KMS-11 (cell line): ENCODE results near the gene UBR2.
A peak's percentile ranks its signal among the peaks of the same experiment; 100 is the strongest.

Source experiments
- H2AFZ ChIP-seq: fragments of 200-600 bp; sonication (generic); 2 replicates; pipeline ENCODE4 v1.6.1; 2016; ENCODE audit warnings: antibody characterized with exemption, mixed run types, low read depth
- H3K27ac ChIP-seq: fragments of 200-600 bp; sonication (generic); 2 replicates; pipeline ENCODE4 v1.6.1; 2016; ENCODE audit warnings: mild to moderate bottlenecking, mixed run types
- H3K27me3 ChIP-seq: fragments of 200-600 bp; sonication (generic); 2 replicates; pipeline ENCODE4 v1.6.1; 2017; ENCODE audit warnings: mild to moderate bottlenecking, low read depth, mixed run types, moderate library complexity; ENCODE audit not compliant: insufficient read depth
- H3K36me3 ChIP-seq: fragments of 200-600 bp; sonication (generic); 2 replicates; pipeline ENCODE4 v1.6.1; 2017; ENCODE audit warnings: mild to moderate bottlenecking, mixed run types; ENCODE audit not compliant: insufficient read depth
- H3K4me1 ChIP-seq: fragments of 200-600 bp; sonication (generic); 2 replicates; pipeline ENCODE4 v1.6.1; 2016; ENCODE audit warnings: mild to moderate bottlenecking, low read depth, mixed run types; ENCODE audit not compliant: poor library complexity, severe bottlenecking
- H3K4me2 ChIP-seq: fragments of 200-600 bp; sonication (generic); 2 replicates; pipeline ENCODE4 v1.7.0; 2016; ENCODE audit warnings: mild to moderate bottlenecking, mixed run types
- H3K4me3 ChIP-seq: fragments of 200-600 bp; sonication (generic); IDR thresholded peaks from 2 replicates; pipeline ENCODE4 v1.6.1; 2017; ENCODE audit warnings: low read depth, low read length, mixed read lengths; ENCODE audit not compliant: insufficient read depth
- H3K79me2 ChIP-seq: fragments of 200-600 bp; sonication (generic); 2 replicates; pipeline ENCODE4 v1.6.1; 2016; ENCODE audit warnings: low read depth, mixed run types; ENCODE audit not compliant: insufficient read depth
- H3K9ac ChIP-seq: fragments of 200-600 bp; sonication (generic); 2 replicates; pipeline ENCODE4 v1.6.1; 2016; ENCODE audit warnings: mild to moderate bottlenecking, mixed run types
- H4K20me1 ChIP-seq: fragments of 200-600 bp; sonication (generic); 2 replicates; pipeline ENCODE4 v1.6.1; 2016; ENCODE audit warnings: mild to moderate bottlenecking, mixed run types; ENCODE audit not compliant: insufficient read depth
- TF ChIP-seq, protein P1 (sequence below): fragments of 200-600 bp; sonication (generic); conservative IDR thresholded peaks from 2 replicates; pipeline ENCODE4 v1.6.1; 2017; ENCODE audit warnings: low read depth, mild to moderate bottlenecking, antibody characterized with exemption, low read length, moderate library complexity, mixed read lengths

UBR2 gene

GRCh38 chr6:42724825-42725224 is 161.0 kb downstream of the UBR2 start:
- Histone ChIP-seq H3K4me1 (peaks cover 8% of the 10 kb centered on the region), H3K79me2 (no peaks in the 10 kb centered on the region), H3K27ac (no peak overlapping the region), H3K9ac (no peak overlapping the region), H4K20me1 (no peaks in the 10 kb centered on the region), H2AFZ (no peak overlapping the region), H3K4me2 (no peak overlapping the region), H3K36me3 (no peaks in the 10 kb centered on the region), H3K4me3 (no peak overlapping the region), H3K27me3 (no peaks in the 10 kb centered on the region)
- TF ChIP-seq, protein P1, sequence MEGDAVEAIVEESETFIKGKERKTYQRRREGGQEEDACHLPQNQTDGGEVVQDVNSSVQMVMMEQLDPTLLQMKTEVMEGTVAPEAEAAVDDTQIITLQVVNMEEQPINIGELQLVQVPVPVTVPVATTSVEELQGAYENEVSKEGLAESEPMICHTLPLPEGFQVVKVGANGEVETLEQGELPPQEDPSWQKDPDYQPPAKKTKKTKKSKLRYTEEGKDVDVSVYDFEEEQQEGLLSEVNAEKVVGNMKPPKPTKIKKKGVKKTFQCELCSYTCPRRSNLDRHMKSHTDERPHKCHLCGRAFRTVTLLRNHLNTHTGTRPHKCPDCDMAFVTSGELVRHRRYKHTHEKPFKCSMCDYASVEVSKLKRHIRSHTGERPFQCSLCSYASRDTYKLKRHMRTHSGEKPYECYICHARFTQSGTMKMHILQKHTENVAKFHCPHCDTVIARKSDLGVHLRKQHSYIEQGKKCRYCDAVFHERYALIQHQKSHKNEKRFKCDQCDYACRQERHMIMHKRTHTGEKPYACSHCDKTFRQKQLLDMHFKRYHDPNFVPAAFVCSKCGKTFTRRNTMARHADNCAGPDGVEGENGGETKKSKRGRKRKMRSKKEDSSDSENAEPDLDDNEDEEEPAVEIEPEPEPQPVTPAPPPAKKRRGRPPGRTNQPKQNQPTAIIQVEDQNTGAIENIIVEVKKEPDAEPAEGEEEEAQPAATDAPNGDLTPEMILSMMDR = no peak

DNA sequence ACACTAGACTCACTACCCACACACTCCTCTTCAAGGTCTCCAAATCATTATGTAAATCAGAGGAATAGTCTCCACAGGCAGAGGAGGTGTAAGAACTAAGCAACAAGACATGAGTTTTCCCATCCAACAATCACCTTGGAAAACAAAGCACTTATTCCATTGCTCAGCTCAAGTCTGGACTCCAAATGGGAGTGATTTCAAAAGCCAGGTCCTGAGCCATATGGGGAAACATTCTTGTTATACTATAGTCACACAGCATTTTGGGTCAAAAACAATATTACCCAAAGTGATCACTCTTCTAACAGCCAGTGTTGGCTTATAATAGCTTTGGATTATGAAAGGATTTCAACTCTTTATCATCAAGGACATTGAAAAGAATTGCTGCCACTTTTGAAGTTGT is 162.2 kb downstream of the UBR2 start:
- Histone ChIP-seq H3K36me3 (no peaks in the 10 kb centered on the region), H3K27me3 (no peaks in the 10 kb centered on the region), H4K20me1 (no peaks in the 10 kb centered on the region), H3K4me3 (no peak overlapping the region), H3K79me2 (no peaks in the 10 kb centered on the region), H3K27ac (peak overlapping the region; percentile 30), H3K4me1 (peaks cover 8% of the 10 kb centered on the region), H2AFZ (peak overlapping the region; percentile 77), H3K9ac (peak overlapping the region; percentile 14; the same call in 1 of the 2 replicates), H3K4me2 (peak overlapping the region; percentile 63)
- TF ChIP-seq, protein P1 = no peak

- Histone ChIP-seq H3K9ac (peak overlapping the region; percentile 14; the same call in 1 of the 2 replicates), H2AFZ (peak overlapping the region; percentile 77), H3K4me2 (peak overlapping the region; percentile 63), H3K4me3 (no peak overlapping the region), H3K79me2 (no peaks in the 10 kb centered on the region), H3K4me1 (peaks cover 8% of the 10 kb centered on the region), H4K20me1 (no peaks in the 10 kb centered on the region), H3K27me3 (no peaks in the 10 kb centered on the region), H3K27ac (peak overlapping the region; percentile 30), H3K36me3 (no peaks in the 10 kb centered on the region)
- TF ChIP-seq, protein P1 = peak; percentile 95
Observed at GRCh38 chr6:42726485-42727086, 162.8 kb downstream of the UBR2 start.

DNA sequence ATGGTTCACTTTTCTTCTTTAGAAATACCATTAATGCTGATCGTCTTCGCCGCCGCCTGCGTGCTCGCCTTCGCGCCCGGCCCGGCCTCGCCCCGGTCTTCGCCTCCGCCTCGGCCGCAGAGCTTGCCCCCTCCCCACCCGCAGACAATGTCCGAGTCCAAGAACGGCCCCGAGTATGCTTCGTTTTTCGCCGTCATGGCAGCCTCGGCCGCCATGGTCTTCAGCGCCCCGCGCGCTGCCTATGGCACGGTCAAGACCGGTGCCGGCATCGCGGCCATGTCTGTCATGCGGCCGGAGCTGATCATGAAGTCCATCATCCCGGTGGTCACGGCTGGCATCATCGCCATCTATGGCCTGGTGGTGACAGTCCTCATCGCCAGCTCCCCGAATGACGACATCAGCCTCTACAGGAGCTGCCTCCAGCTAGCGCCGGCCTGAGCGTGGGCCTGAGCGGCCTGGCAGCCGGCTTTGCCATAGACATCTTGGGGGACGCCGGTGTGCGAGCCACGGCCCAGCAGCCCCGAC is 163.3 kb downstream of the UBR2 start:
- no peak overlapping the region for H3K4me3 ChIP-seq
- TF ChIP-seq, protein P1 = no peak
- no peaks in the 10 kb centered on the region for H3K27me3 ChIP-seq
- no peak overlapping the region for H3K9ac ChIP-seq
- H2AFZ ChIP-seq = peak overlapping the region; percentile 77; the same call in 1 of the 2 replicates
- no peak overlapping the region for H3K27ac ChIP-seq
- H3K4me2 ChIP-seq = peak overlapping the region; percentile 63; the same call in 1 of the 2 replicates
- no peaks in the 10 kb centered on the region for H3K79me2 ChIP-seq
- H4K20me1 ChIP-seq = no peaks in the 10 kb centered on the region
- peaks cover 8% of the 10 kb centered on the region for H3K4me1 ChIP-seq
- H3K36me3 ChIP-seq = no peaks in the 10 kb centered on the region
